Cardiac muscle cell (in vitro differentiated cells and primary cell): Measurements from ENCODE around the gene ATIC. TPM values are rescaled to one million over a fixed set of nuclear protein-coding genes. Genes with fewer than 3 reads are reported as not detected.

ENCODE experiments used
- DNase-seq, 2 donors: peaks; one replicate each; pipeline versions ENCODE4 v3.0.0 to v3.0.0-alpha.2; 2010 to 2017; ENCODE audit warnings: low read depth in 1 of 2, low spot score in 1 of 2
- H3K27ac ChIP-seq: fragments of 200-600 bp; sonication (generic); 2 replicates; pipeline ENCODE4 v1.5.1; 2016
- H3K27me3 ChIP-seq: fragments of 200-600 bp; sonication (generic); 2 replicates; pipeline ENCODE4 v1.6.0; 2016; ENCODE audit warnings: control low read depth
- H3K36me3 ChIP-seq: fragments of 200-600 bp; sonication (generic); 2 replicates; pipeline ENCODE4 v1.5.1; 2016; ENCODE audit warnings: control low read depth
- H3K4me1 ChIP-seq: fragments of 200-600 bp; sonication (generic); 2 replicates; pipeline ENCODE4 v1.8.1; 2017; ENCODE audit warnings: low read depth, mild to moderate bottlenecking, mixed run types
- H3K4me3 ChIP-seq: fragments of 200-600 bp; sonication (generic); 2 replicates; pipeline ENCODE4 v1.5.1; 2016; ENCODE audit warnings: mild to moderate bottlenecking
- H3K9me3 ChIP-seq: fragments of 200-600 bp; sonication (generic); 2 replicates; pipeline ENCODE4 v1.5.1; 2017; ENCODE audit warnings: low read depth, mild to moderate bottlenecking, control low read depth
- CTCF ChIP-seq: IDR thresholded peaks from 2 replicates; pipeline ENCODE4 v1.5.1; 2012; ENCODE audit warnings: low read depth, mild to moderate bottlenecking, low read length
- polyA plus RNA-seq: library from polyadenylated mRNA; unstranded; fragments of >200 nt; fragmentation: Nextera tagmentation; extraction: Ambion mirVana; gene quantifications from 2 replicates; pipeline ENCODE4 v1.2.1, GENCODE V29; 2016
- total RNA-seq: library from RNA; depleted of rRNA; stranded (reverse); fragments of >200 nt; gene quantifications from 2 replicates; pipeline ENCODE4 v1.2.3, GENCODE V29; 2016

The ATIC gene
- total and polyA plus RNA-seq, 2 experiments from 2014 or later, result 9.6 to 83.7 TPM

GRCh38 chr2:215379039-215379438, 67.2 kb downstream of the ATIC start:
- Histone ChIP-seq H3K36me3 (peaks cover 67% of the 10 kb centered on the region), H3K4me1 (no peaks in the 10 kb centered on the region), H3K9me3 (no peaks in the 10 kb centered on the region), H3K27ac (no peak overlapping the region), H3K27me3 (no peaks in the 10 kb centered on the region), H3K4me3 (no peak overlapping the region)
- no peak for TF ChIP-seq CTCF
- no peak for DNase-seq

GRCh38 chr2:215379948-215380347, 68.1 kb downstream of the ATIC start:
- no peak overlapping the region for H3K27ac ChIP-seq
- H3K9me3 ChIP-seq, result no peaks in the 10 kb centered on the region
- TF ChIP-seq CTCF, result no peak
- peaks cover 60% of the 10 kb centered on the region for H3K36me3 ChIP-seq
- DNase-seq, result no peak
- H3K4me1 ChIP-seq, result no peaks in the 10 kb centered on the region
- no peak overlapping the region for H3K4me3 ChIP-seq
- no peaks in the 10 kb centered on the region for H3K27me3 ChIP-seq

- Histone ChIP-seq H3K27ac (no peak overlapping the region), H3K27me3 (no peaks in the 10 kb centered on the region), H3K4me1 (no peaks in the 10 kb centered on the region), H3K9me3 (no peaks in the 10 kb centered on the region), H3K4me3 (no peak overlapping the region), H3K36me3 (peaks cover 55% of the 10 kb centered on the region)
- no peak for TF ChIP-seq CTCF
- no peak for DNase-seq
Observed at GRCh38 chr2:215380699-215381098, 68.8 kb downstream of the ATIC start.

- Histone ChIP-seq H3K27me3 (no peaks in the 10 kb centered on the region), H3K27ac (no peak overlapping the region), H3K9me3 (no peaks in the 10 kb centered on the region), H3K4me1 (no peaks in the 10 kb centered on the region), H3K4me3 (no peak overlapping the region), H3K36me3 (peaks cover 47% of the 10 kb centered on the region)
- no peak for DNase-seq
- no peak for TF ChIP-seq CTCF
Observed at GRCh38 chr2:215382011-215382410, 70.2 kb downstream of the ATIC start.

GRCh38 chr2:215382480-215382879, 70.6 kb downstream of the ATIC start:
- TF ChIP-seq CTCF, result no peak
- Histone ChIP-seq H3K27ac (no peak overlapping the region), H3K36me3 (peaks cover 49% of the 10 kb centered on the region), H3K27me3 (no peaks in the 10 kb centered on the region), H3K9me3 (no peaks in the 10 kb centered on the region), H3K4me1 (no peaks in the 10 kb centered on the region), H3K4me3 (no peak overlapping the region)
- DNase-seq, result no peak
